GM19452 (cell line): Measurements from ENCODE around the gene ZMYND8.
"Not testable (repeated sequence)": the region's sequence is repeated elsewhere in the genome, so short reads cannot be mapped to it uniquely, and the experiment has no call there.

ENCODE experiments used
- ATAC-seq: cut with Tn5 transposase; IDR thresholded peaks from one replicate; pipeline ENCODE4 v1.9.1; 2021; ENCODE audit not compliant: unreplicated experiment

The ZMYND8 gene

DNA sequence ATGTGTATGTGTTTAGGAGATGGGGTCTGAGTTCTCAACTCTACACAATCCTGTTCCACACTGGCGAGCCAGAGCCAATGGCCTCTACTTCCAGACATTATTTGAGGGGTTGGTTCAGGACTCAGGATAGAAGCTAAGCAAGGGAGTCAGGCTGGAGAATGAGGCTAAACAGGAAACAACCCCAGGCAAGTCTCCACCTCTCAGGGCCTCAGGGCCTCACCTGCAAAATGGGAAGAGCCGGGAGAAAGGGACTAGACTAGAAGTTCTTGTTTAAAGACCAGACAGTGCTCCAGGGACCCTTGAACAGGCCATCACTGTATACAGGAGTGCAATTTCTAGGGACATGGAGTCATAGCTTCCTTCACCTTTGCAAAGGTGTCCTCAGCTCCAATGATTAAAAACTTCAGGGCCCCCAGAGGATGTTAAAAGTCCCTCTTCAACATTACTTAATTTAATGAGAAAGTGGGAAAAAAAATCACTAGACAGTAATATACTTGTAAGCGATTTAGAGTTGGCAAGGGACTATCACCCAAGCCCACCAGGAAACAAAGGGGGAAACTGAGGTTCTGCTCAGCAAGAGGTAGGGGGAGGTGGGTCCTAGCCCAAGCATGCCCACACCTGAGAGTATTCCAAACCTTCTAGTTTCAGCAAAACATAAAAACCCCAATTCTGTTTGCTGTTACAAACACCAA, 41.7 kb downstream of the ZMYND8 start:
- no peak for ATAC-seq

- no peak for ATAC-seq
These were observed 44.4 kb downstream of the ZMYND8 start for GRCh38 chr20:47311967-47312681.

DNA sequence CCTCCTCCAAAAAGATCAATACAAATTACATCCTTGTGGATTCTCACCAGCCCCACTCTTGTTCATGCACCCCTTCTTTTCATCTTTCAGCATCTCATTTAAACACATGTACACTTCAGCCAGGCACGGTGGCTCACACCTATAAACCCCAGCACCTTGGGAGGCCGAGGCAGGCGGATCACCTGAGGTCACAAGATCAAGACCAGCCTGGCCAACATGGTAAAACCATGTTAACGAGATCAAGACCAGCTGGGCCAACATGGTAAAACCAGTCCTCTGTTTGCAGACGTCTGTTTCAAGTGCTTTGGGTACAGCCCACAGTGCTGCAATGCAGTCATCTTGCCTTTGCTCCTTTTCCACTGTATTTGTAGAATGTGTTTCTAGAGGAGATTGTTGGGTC, 45.3 kb downstream of the ZMYND8 start:
- ATAC-seq = no peak

DNA sequence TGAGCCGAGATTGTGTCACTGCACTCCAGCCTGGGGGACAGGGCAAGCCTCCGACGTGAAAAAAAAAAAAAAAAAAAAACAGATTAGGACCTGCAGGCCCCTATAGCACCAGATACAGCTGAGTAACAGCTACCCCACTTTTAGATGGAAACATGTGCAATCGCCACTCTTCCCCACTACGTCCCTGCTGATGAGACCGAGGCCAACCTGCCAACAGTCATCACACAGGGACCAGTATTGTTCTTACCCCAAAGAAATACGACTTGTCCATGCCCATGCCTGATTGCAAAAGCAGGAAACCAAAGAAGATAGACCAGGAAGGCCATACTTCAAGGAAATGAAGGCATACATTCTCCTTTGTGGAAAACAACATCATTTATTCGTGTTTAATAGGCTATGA, 45.8 kb downstream of the ZMYND8 start:
- ATAC-seq = no peak

DNA sequence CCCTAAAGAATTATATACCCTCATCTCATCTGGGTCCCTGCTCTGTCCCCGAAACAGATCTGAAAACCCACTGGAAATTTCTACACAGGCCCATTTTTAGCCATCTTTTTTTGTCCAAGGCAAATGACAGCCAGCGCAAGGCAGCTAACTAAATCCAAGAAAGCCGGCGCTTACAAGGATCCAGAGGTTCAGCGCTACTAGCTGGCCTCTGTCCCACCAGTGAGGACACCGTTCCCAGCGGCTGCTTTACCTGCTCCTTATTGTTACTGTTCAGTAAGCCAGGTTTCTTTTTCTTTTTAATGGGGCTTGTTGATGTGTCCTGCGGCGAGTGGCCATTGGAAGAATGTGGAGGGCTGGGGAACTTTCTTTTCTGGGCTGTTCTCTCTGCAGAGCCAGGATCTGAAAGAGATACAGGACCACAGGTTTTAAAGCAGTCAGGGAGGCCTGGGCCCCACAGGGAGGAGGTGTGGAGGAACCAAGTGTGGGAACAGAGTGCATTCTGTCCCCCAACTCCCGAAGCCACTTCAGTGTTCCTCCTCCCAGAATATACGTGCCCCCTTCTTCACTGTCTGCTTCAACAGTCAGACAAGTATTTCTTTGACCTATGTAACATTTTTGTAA, 46.6 kb downstream of the ZMYND8 start:
- no peak for ATAC-seq

DNA sequence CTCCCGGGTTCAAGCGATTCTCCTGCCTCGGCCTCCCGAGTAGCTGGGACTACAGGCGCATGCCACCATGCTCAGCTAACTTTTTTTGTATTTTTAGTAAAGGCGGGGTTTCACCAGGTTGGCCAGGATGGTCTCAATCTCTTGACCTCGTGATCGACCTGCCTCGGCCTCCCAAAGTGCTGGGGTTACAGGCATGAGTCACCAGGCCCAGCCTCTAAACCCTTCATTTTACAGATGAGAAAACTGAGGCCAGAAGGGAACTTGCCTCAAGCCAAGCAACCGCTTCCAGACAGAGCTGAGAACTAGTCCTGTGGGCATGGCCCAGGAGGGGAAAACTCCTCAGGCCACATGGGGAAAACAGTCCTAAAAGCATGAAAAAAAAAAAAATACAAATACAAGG, 47.1 kb downstream of the ZMYND8 start:
- ATAC-seq = no peak

GRCh38 chr20:47307569-47307968, 48.9 kb downstream of the ZMYND8 start:
- ATAC-seq = not testable (repeated sequence)

DNA sequence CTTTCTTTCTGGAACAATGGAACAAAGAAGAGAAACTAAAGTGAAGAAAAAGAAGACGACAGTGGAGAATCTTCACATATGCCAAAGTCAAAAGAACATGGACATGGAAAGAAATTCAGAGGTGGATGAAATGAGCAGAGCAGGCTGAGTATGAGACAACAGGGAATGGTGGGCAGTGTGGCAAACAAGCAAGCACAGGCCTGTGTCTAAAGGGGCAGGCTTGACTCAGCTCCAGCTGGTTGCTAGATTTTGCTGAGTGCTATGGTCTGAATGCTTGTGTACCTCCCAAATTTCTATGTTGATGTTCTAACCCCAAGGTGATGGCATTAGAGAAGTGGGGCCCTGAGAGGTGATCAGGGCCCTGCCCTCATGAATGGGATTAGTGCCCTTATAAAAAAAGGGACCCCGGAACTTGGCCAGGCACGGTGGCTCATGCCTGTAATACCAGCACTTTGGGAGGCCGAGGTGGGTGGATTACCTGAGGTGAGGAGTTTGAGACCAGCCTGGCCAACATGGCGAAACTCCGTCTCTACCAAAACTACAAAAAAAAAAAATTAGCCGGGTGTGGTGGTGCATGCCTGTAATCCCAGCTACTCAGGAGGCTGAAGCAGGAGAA, 49.6 kb downstream of the ZMYND8 start:
- ATAC-seq = no peak

DNA sequence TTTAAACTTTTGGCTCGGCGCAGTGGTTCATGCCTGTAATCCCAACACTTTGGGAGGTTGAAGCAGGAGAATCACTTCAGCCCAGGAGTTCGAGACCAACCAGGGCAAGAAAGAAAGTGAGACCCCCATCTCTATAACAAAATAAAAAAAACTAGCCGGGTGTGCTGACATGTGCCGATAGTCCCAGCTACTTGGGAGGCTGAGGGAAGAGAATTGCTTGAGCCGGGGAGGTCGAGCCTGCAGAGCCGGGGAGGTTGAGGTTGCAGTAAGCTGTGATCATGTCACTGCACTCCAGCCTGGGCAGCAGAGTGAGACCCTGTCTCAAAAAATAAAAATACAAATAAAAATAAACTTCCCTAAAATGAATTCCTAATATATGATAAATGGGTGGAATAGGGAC, 50.4 kb downstream of the ZMYND8 start:
- ATAC-seq = no peak

GRCh38 chr20:47305667-47306066, 50.8 kb downstream of the ZMYND8 start:
- no peak for ATAC-seq

GRCh38 chr20:47304287-47304686, 52.2 kb downstream of the ZMYND8 start:
- no peak for ATAC-seq

GRCh38 chr20:47303736-47304135, 52.8 kb downstream of the ZMYND8 start:
- ATAC-seq = no peak

DNA sequence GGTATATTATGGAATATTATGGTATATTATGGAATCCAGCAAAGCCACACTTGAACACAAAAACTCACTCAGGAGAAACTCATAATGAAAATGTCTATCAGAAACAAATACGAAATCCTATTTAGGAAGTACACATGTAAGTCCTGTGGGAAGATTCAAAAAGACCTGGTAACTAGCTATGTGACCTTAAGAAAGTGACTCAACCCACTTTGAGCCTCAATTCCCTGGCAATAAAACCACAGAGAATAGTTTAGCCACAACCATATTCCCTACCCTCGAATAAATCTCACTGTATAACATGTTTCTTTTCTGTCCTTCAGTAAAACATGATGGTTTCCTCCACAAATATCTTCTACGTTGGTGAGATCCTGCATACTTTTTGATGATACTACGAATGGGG, 56.4 kb downstream of the ZMYND8 start:
- ATAC-seq = no peak

DNA sequence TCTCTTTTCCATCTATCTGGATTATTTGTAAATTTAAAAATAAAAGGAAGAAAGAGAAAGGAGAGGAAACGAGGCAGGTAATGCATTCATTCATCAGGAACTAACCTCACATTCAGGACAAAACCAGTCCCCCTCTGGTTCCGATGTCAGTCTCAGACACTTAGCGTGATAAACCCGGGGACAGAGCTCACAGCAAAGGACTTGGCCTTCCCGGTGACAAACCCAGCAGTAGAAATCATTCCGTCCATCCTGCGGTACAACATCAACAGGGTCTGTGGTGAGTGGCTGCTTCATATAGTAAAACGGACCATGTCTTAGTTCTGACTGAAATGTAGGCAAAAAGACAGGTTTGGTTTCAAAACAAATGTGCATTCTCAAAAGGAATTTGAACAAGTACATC, 57.9 kb downstream of the ZMYND8 start:
- no peak for ATAC-seq

DNA sequence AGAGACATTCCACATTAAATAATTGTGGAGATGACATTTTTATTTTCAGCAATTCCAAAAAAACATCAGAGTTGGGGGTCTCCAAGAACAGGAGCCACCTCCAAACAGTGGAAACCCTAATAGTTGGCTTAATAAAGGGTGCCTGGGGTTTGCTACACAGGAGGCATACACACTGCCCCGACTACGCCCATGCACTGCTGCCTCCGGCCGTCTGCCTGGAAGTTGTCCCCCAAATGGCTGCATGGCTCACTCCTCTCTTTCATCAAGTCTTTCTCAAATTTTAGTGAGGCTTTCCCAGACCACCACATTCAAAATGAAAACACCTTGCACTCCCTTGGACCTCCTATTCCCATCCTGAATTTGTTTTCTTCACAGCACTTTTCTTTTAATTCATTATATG, 58.8 kb downstream of the ZMYND8 start:
- ATAC-seq = no peak

DNA sequence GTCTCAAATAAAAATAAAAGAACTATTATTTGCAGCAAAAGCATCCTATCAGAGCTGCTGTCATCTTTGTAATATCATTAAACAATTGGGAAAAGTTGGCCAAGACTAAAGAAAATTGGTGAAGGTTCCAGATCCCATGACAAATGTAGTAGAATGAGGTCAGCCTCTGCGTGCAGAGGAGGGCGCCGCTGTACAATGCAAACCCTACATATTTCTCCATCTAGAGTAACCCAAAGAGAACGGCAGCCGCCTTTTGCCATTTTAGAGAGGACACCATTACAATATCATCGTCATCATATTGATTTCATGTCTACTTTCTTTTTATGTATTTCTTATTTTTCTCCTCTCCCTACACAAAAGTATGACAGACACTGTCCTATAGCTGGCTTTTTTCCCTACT, 59.5 kb downstream of the ZMYND8 start:
- no peak for ATAC-seq

DNA sequence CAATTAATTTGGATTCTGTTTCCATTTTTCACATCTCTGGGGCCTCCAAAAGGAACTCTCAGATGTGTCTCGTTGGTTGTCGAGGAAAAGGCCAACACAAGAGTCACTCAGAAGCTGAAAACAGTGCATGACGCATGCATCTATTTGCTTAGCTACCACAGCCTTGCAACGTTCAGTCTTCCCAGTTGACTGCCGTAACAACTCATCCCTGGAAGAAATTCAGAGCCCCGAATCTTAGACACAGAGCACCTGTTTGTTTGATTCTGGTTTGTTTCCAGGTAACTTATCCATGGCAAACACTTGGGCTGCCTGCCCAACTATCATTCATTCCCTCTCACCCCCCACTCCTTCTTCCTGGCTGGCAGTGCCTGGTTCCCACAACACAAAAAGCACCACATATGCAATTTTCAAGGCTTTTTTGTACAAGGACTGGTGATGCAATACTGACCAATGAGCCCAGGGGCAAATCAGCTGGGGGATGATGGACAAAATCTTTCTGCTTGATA, 60.5 kb downstream of the ZMYND8 start:
- ATAC-seq = no peak

- no peak for ATAC-seq
These were observed 61.2 kb downstream of the ZMYND8 start for GRCh38 chr20:47295129-47295813.

DNA sequence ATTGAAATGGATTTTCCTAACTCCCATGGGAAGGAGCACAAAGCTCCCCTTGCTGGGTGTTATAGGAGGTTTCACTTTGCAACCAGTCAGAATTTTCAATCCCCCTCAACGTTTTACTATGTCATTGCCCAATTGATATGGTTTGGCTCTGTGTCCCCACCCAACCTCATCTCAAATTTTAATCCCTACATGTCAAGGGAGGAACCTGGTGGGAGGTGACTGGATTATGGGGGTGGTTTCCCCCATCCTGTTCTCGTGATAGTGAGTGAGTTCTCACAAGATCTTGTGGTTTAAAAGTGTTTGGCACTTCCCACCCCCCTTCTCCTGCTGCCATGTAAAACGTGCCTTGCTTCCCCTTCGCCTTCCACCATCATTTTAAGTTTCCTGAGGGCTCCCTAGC, 62.9 kb downstream of the ZMYND8 start:
- ATAC-seq = no peak

DNA sequence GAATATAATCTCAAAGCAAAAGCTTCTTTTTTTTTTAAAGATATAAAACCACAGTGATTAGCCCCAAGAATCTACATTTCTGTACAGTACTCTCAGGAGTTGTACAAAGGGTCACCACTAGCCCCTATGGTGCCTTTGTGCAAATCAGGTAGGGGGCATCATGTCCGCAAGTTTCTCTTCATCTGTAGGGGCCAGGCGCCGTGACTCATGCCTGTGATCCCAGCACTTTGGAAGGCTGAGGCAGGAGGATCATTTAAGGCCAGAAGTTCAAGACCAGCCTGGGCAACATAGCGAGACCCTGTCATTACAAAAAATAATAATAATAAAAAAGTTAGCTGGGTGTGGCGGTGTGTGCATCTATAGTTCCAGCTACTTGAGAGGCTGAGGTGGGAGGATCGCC, 63.9 kb downstream of the ZMYND8 start:
- ATAC-seq = no peak
